ENCODE data around the gene SARDH.

DNA sequence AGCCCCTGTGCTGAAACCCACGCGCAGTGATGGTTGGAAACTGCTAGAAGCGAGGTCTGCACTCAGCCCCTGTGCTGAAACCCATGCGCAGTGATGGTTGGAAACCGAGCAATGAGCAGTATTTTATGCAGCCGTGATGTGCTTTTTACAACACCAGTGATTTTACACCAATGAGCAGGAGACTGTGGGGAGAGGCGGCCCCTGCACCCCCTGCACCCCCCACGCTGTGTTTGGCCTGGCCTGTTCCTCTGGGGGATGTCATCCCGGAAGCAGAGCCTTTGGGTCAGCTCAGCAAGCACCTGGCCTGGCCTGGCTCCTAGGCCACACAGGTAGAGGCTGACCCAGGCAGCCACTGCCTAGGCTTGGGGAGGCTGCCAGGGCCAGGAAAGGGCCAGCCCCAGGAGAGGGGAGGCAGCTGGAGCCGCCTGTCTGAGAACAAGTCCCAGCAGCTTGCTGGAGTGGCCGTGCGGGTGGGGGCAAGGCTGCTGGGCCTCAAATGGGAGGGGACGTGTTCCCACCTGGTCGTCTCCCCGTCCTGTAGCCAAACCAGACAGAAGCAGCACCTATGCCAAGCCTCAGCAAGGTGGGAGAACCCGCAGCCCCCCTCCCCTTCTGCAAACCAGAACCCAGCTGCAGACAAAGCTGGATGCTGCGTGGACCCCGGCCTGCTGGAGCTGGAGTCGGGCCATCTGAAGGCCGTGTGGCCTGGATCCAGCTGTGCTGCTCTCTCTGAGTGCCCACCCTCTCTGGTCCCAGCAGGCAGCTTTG lies 55.1 kb downstream of the SARDH start:
- TF ChIP-seq, protein P1, sequence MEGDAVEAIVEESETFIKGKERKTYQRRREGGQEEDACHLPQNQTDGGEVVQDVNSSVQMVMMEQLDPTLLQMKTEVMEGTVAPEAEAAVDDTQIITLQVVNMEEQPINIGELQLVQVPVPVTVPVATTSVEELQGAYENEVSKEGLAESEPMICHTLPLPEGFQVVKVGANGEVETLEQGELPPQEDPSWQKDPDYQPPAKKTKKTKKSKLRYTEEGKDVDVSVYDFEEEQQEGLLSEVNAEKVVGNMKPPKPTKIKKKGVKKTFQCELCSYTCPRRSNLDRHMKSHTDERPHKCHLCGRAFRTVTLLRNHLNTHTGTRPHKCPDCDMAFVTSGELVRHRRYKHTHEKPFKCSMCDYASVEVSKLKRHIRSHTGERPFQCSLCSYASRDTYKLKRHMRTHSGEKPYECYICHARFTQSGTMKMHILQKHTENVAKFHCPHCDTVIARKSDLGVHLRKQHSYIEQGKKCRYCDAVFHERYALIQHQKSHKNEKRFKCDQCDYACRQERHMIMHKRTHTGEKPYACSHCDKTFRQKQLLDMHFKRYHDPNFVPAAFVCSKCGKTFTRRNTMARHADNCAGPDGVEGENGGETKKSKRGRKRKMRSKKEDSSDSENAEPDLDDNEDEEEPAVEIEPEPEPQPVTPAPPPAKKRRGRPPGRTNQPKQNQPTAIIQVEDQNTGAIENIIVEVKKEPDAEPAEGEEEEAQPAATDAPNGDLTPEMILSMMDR (IDR thresholded peaks at IDR 0.05 in 8 of 11, conservative IDR thresholded peaks at IDR 0.05 in 3 of 11), result no peak
- no peak for TF ChIP-seq POLR2A (IDR thresholded peaks at IDR 0.05)

All from spleen (tissue), 7 donors.